A673 (cell line): ENCODE results near the gene ATRX. TPM values are rescaled to one million over a fixed set of nuclear protein-coding genes. Genes with fewer than 3 reads are reported as not detected.

Experiments used
- BruUV-seq: library from RNA; stranded (reverse); fragments of 400-500 nt; replicated peaks from 2 replicates; lab custom pipeline; 2021; lab: Mats Ljungman, UMichigan
- CTCF ChIA-PET: fragments of 300-600 bp; sonication (Branson Sonifier 250); formaldehyde crosslinking; loops from one replicate; lab custom pipeline; 2022; ENCODE audit warnings: antibody characterized with exemption; lab: Charles Lee
- POLR2A ChIA-PET: fragments of 300-600 bp; sonication (Branson Sonifier 250); formaldehyde crosslinking; loops from one replicate; lab custom pipeline; 2022; ENCODE audit warnings: antibody characterized with exemption; ENCODE audit not compliant: low non-redundant PET; lab: Charles Lee
- DNase-seq: peaks from one replicate; pipeline ENCODE4 v3.0.0-alpha.2; 2015; ENCODE audit warnings: low spot score
- H3K27ac ChIP-seq: fragments of 200-600 bp; sonication (generic); 2 replicates; pipeline ENCODE4 v1.5.1; 2016; ENCODE audit warnings: mixed run types, low read depth, mild to moderate bottlenecking, mixed read lengths, antibody characterized with exemption, low read length; ENCODE audit not compliant: poor library complexity, severe bottlenecking
- H3K27me3 ChIP-seq: fragments of 200-600 bp; sonication (generic); replicated peaks from 2 replicates; pipeline ENCODE4 v1.6.1; 2017; ENCODE audit warnings: mixed run types, low read depth, mild to moderate bottlenecking, mixed read lengths, antibody characterized with exemption, low read length; ENCODE audit not compliant: insufficient read depth, poor library complexity
- H3K36me3 ChIP-seq: fragments of 200-600 bp; sonication (generic); 2 replicates; pipeline ENCODE4 v1.6.1; 2016; ENCODE audit warnings: mixed run types, mild to moderate bottlenecking, mixed read lengths, antibody characterized with exemption, low read length; ENCODE audit not compliant: insufficient read depth, poor library complexity, severe bottlenecking
- H3K4me1 ChIP-seq: fragments of 200-600 bp; sonication (generic); 2 replicates; pipeline ENCODE4 v1.6.1; 2017; ENCODE audit warnings: mixed run types, mild to moderate bottlenecking, mixed read lengths, antibody characterized with exemption, low read length; ENCODE audit not compliant: insufficient read depth, poor library complexity, severe bottlenecking
- H3K4me3 ChIP-seq: fragments of 200-600 bp; sonication (generic); 2 replicates; pipeline ENCODE4 v1.5.1; 2016; ENCODE audit warnings: low read depth, mixed run types, mild to moderate bottlenecking, mixed read lengths, low read length; ENCODE audit not compliant: poor library complexity, severe bottlenecking
- H3K9me3 ChIP-seq: fragments of 200-600 bp; sonication (generic); 2 replicates; pipeline ENCODE4 v1.6.1; 2016; ENCODE audit warnings: mixed run types, low read depth, mild to moderate bottlenecking, mixed read lengths, antibody characterized with exemption, low read length; ENCODE audit not compliant: poor library complexity, severe bottlenecking
- CTCF ChIP-seq: fragments of 300-800, 200-600 bp; sonication (generic); conservative IDR thresholded peaks from 2 replicates; pipeline ENCODE4 v1.5.1; 2017; ENCODE audit warnings: low read depth, mild to moderate bottlenecking, antibody characterized with exemption, low read length, moderate library complexity, mixed read lengths
- EZH2 ChIP-seq: fragments of 200-600 bp; sonication (generic); IDR thresholded peaks from 2 replicates; pipeline ENCODE4 v1.6.1; 2017; ENCODE audit warnings: borderline replicate concordance, low read depth, mild to moderate bottlenecking, mixed read lengths, antibody characterized with exemption, low read length; ENCODE audit not compliant: poor library complexity, severe bottlenecking
- intact Hi-C: fragments of 100-400 bp; cut with micrococcal nuclease; formaldehyde crosslinking; loops from one replicate; pipeline ENCODE4 v1.10.0; 2022; ENCODE audit not compliant: unreplicated experiment
- total RNA-seq: library from RNA; stranded (reverse); gene quantifications from 2 replicates; pipeline ENCODE4 v1.2.3, GENCODE V29; 2021

Gene ATRX
- total RNA-seq, 1 experiment from 2014 or later = 101 TPM

- ChIA-PET CTCF (no interaction called here), POLR2A (no interaction called here)
- BruUV-seq = no TSS peak
- Histone ChIP-seq H3K4me3 (no peak overlapping the region), H3K36me3 (peaks cover 12% of the 10 kb centered on the region), H3K9me3 (peaks cover 5% of the 10 kb centered on the region), H3K27ac (no peak overlapping the region), H3K4me1 (no peaks in the 10 kb centered on the region), H3K27me3 (no peaks in the 10 kb centered on the region)
- intact Hi-C loops = no loop called here
- TF ChIP-seq CTCF = no peak
- no peak for TF ChIP-seq EZH2
- no peak for DNase-seq
Observed at GRCh38 chrX:77514177-77514576, 271.8 kb downstream of the ATRX start.

- H3K9me3 ChIP-seq = peaks cover 5% of the 10 kb centered on the region
- intact Hi-C loops = no loop called here
- TF ChIP-seq EZH2 (no peak), CTCF (no peak)
- no peak overlapping the region for H3K27ac ChIP-seq
- ChIA-PET POLR2A (no interaction called here), CTCF (no interaction called here)
- no TSS peak for BruUV-seq
- H3K4me3 ChIP-seq = no peak overlapping the region
- peaks cover 7% of the 10 kb centered on the region for H3K4me1 ChIP-seq
- H3K27me3 ChIP-seq = no peaks in the 10 kb centered on the region
- no peak for DNase-seq
- peaks cover 12% of the 10 kb centered on the region for H3K36me3 ChIP-seq
Observed at GRCh38 chrX:77510007-77510406, 276.0 kb downstream of the ATRX start.

- no peak overlapping the region for H3K27ac ChIP-seq
- DNase-seq = peak; percentile 53
- no peaks in the 10 kb centered on the region for H3K27me3 ChIP-seq
- no peak for TF ChIP-seq EZH2
- no peak for TF ChIP-seq CTCF
- POLR2A ChIA-PET = interaction anchor here (0.9 kb wide), 1 partner anchor 11 kb away, joined by 5 read pairs; no protein-coding TSS in a partner anchor
- H3K4me1 ChIP-seq = peaks cover 11% of the 10 kb centered on the region
- no peaks in the 10 kb centered on the region for H3K9me3 ChIP-seq
- H3K36me3 ChIP-seq = peaks cover under 1% of the 10 kb centered on the region
- intact Hi-C loops = no loop called here
- no peak overlapping the region for H3K4me3 ChIP-seq
- CTCF ChIA-PET = no interaction called here
- BruUV-seq = no TSS peak
Observed at GRCh38 chrX:77505227-77505626, 280.8 kb downstream of the ATRX start.
